Kidney glomerular epithelial cell (primary cell): ENCODE data around the gene INHBE.
"Not testable (repeated sequence)": the region's sequence is repeated elsewhere in the genome, so short reads cannot be mapped to it uniquely, and the experiment has no call there.

Experiments used
- DNase-seq: peaks from one replicate; lab custom pipeline; 2025; lab: John Stamatoyannopoulos, UW

Gene INHBE

GRCh38 chr12:57497223-57498131 lies 42.4 kb downstream of the INHBE start:
- no peak for DNase-seq

- no peak for DNase-seq
These were observed 43.0 kb downstream of the INHBE start for GRCh38 chr12:57498132-57498502.

- no peak for DNase-seq
These were observed 43.5 kb downstream of the INHBE start for GRCh38 chr12:57498571-57498970.

GRCh38 chr12:57500213-57500612 lies 45.1 kb downstream of the INHBE start:
- DNase-seq = no peak

- DNase-seq = not testable (repeated sequence)
These were observed 47.3 kb downstream of the INHBE start for GRCh38 chr12:57502311-57502969.

- DNase-seq = not testable (repeated sequence)
These were observed 51.4 kb downstream of the INHBE start for GRCh38 chr12:57506541-57506940.
